Memory B cell (primary cell): ENCODE data around the gene DBNL.
A peak's percentile ranks its signal among the peaks of the same experiment; 100 is the strongest.

ENCODE experiments used
- ATAC-seq: fragments of 150-1000 bp; cut with Tn5 transposase; 2 replicates; pipeline ENCODE4 v1.10.0; 2021; ENCODE audit warnings: low read depth, mild to moderate bottlenecking, moderate library complexity
- DNase-seq, 2 donors: peaks; one replicate each; pipeline ENCODE4 v3.0.0; 2022; ENCODE audit warnings: low spot score in 2 of 2
- H3K27ac Mint-ChIP-seq: one replicate; pipeline ENCODE4 v1.8.0; 2022; ENCODE audit warnings: mild to moderate bottlenecking, moderate library complexity, mixed read lengths
- H3K27me3 Mint-ChIP-seq: one replicate; pipeline ENCODE4 v1.8.0; 2022; ENCODE audit warnings: mixed read lengths
- H3K36me3 Mint-ChIP-seq: one replicate; pipeline ENCODE4 v1.8.0; 2022; ENCODE audit warnings: mild to moderate bottlenecking, mixed read lengths
- H3K4me1 Mint-ChIP-seq: one replicate; pipeline ENCODE4 v1.8.0; 2022; ENCODE audit warnings: mixed read lengths
- H3K4me3 Mint-ChIP-seq: one replicate; pipeline ENCODE4 v1.8.0; 2022; ENCODE audit warnings: mild to moderate bottlenecking, moderate library complexity, mixed read lengths
- H3K9me3 Mint-ChIP-seq: one replicate; pipeline ENCODE4 v1.8.0; 2022; ENCODE audit warnings: mixed read lengths

The DBNL gene

DNA sequence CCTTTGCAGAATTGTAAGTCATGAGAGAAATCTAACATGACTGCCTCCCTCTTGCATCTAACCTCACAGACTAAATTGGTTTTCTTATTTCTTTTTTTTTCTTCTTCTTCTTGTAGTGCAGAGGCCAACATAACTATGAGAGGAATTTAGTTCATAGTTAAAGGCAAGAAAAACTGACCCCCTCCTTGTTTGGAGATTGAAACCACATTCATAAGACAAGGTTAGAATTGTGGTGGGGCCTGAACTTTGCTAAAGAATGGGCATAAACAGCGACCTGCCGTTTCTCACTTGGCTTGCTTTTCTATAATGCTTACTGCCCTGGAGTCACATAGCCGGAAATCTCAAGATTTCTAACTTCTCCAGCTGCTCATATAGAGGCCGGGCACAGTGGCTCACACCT is 40.2 kb downstream of the DBNL start:
- Mint-ChIP-seq H3K36me3 (peaks cover 3% of the 10 kb centered on the region), H3K9me3 (no peaks in the 10 kb centered on the region), H3K27ac (no peak overlapping the region), H3K4me3 (no peak overlapping the region), H3K4me1 (peaks cover 7% of the 10 kb centered on the region), H3K27me3 (no peaks in the 10 kb centered on the region)
- DNase-seq (no peak), ATAC-seq (no peak)

- no peaks in the 10 kb centered on the region for H3K27me3 Mint-ChIP-seq
- H3K4me3 Mint-ChIP-seq: no peak overlapping the region
- H3K9me3 Mint-ChIP-seq: no peaks in the 10 kb centered on the region
- no peak overlapping the region for H3K27ac Mint-ChIP-seq
- ATAC-seq: no peak
- no peak for DNase-seq
- peaks cover 3% of the 10 kb centered on the region for H3K36me3 Mint-ChIP-seq
- peaks cover 7% of the 10 kb centered on the region for H3K4me1 Mint-ChIP-seq
These were observed 41.0 kb downstream of the DBNL start for GRCh38 chr7:44085546-44085945.

GRCh38 chr7:44086627-44087026 is 42.1 kb downstream of the DBNL start:
- H3K27ac Mint-ChIP-seq: no peak overlapping the region
- H3K4me3 Mint-ChIP-seq: no peak overlapping the region
- DNase-seq: no peak
- no peak for ATAC-seq
- H3K4me1 Mint-ChIP-seq: no peaks in the 10 kb centered on the region
- H3K9me3 Mint-ChIP-seq: no peaks in the 10 kb centered on the region
- no peaks in the 10 kb centered on the region for H3K27me3 Mint-ChIP-seq
- no peaks in the 10 kb centered on the region for H3K36me3 Mint-ChIP-seq

- Mint-ChIP-seq H3K27me3 (no peaks in the 10 kb centered on the region), H3K36me3 (no peaks in the 10 kb centered on the region), H3K4me1 (peaks cover under 1% of the 10 kb centered on the region), H3K27ac (no peak overlapping the region), H3K9me3 (no peaks in the 10 kb centered on the region), H3K4me3 (no peak overlapping the region)
- no peak for DNase-seq
- ATAC-seq: no peak
These were observed 43.7 kb downstream of the DBNL start for GRCh38 chr7:44087911-44088838.

DNA sequence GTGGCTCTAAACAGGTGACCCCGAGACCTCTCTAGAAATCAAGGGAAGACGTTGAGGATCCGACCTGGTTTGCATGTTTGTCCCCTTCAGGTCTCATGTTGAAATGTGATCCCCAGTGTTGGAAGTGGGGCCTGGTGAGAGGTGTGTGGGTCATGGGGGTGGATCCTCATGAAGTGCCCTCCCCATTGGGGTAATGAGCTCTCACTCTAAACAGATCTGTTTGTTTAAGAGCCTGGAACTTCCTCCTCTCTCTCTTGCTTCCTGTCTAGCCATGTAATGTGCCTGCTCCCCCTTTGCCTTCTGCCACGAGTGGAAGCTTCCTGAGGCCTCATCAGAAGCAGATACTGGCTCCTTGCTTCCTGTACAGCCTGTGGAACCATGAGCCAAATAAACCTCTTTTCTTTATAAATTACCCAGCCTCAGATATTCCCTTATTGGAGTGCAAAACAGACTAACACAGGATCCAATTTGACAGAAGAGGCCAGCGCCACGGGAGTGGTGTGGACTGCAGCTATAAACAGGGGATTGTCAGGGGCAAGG is 48.7 kb downstream of the DBNL start:
- no peak for ATAC-seq
- no peak overlapping the region for H3K27ac Mint-ChIP-seq

DNA sequence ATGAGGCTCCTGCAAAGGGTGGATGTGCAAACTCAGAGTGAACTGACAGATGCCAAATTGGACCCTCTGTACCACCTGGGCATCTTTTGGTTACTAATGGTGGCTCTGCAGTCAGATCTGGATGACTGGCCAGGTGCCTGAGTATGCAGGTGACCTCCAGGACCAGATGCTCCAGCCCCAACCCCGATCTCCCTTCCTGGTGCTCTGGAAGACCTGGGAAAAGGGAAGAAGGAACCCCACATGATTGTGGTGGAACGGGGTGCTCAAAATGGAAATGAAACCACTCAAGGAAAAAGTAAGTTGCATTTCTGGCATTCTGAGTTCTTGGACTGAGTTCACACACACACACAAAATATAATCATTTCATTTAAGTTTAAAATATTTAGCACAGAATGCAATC is 49.9 kb downstream of the DBNL start:
- DNase-seq (no peak), ATAC-seq (no peak)
- Mint-ChIP-seq H3K36me3 (no peaks in the 10 kb centered on the region), H3K9me3 (no peaks in the 10 kb centered on the region), H3K27me3 (no peaks in the 10 kb centered on the region), H3K27ac (no peak overlapping the region), H3K4me3 (no peak overlapping the region), H3K4me1 (peaks cover 28% of the 10 kb centered on the region)

More for the DNA sequence above, 48.7 kb downstream of the DBNL start:
- Mint-ChIP-seq H3K27me3 (no peaks in the 10 kb centered on the region), H3K4me3 (no peak overlapping the region), H3K36me3 (no peaks in the 10 kb centered on the region), H3K9me3 (no peaks in the 10 kb centered on the region), H3K4me1 (peaks cover 28% of the 10 kb centered on the region)
- DNase-seq: no peak

- no peak for DNase-seq
- peak overlapping the region; percentile 35 for H3K27ac Mint-ChIP-seq
- ATAC-seq: no peak
- H3K4me1 Mint-ChIP-seq: peaks cover 28% of the 10 kb centered on the region
- peak overlapping the region; percentile 12 for H3K4me3 Mint-ChIP-seq
- no peaks in the 10 kb centered on the region for H3K9me3 Mint-ChIP-seq
- H3K27me3 Mint-ChIP-seq: no peaks in the 10 kb centered on the region
- no peaks in the 10 kb centered on the region for H3K36me3 Mint-ChIP-seq
These were observed 50.5 kb downstream of the DBNL start for GRCh38 chr7:44094883-44095592.

DNA sequence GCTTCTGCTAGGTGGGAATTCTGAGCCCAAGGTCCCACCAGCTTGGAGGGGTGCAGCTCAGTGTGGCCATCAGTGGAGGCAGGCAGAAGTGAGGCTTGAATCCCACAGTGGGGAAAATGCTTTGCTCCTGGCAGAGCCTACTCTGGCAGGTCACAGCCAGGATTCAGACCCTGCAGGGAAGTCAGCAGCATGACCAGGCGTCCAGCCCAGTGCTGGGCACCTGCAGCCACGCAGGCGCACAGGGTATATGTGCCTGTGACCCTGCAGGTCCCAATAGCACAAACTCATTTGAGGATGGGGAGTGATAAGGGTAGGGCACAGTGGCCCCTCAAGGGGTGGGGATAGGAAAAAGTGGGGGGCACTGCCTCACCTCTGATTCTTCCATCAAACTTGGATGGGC is 51.3 kb downstream of the DBNL start:
- H3K27ac Mint-ChIP-seq: peak overlapping the region; percentile 35
- no peaks in the 10 kb centered on the region for H3K9me3 Mint-ChIP-seq
- DNase-seq (no peak), ATAC-seq (no peak)
- no peak overlapping the region for H3K4me3 Mint-ChIP-seq
- peaks cover 31% of the 10 kb centered on the region for H3K4me1 Mint-ChIP-seq
- H3K36me3 Mint-ChIP-seq: no peaks in the 10 kb centered on the region
- no peaks in the 10 kb centered on the region for H3K27me3 Mint-ChIP-seq

GRCh38 chr7:44096326-44096881 is 51.9 kb downstream of the DBNL start:
- no peaks in the 10 kb centered on the region for H3K9me3 Mint-ChIP-seq
- peaks cover 31% of the 10 kb centered on the region for H3K4me1 Mint-ChIP-seq
- peak overlapping the region; percentile 8 for H3K4me3 Mint-ChIP-seq
- H3K36me3 Mint-ChIP-seq: no peaks in the 10 kb centered on the region
- DNase-seq (no peak), ATAC-seq (no peak)
- H3K27me3 Mint-ChIP-seq: no peaks in the 10 kb centered on the region
- H3K27ac Mint-ChIP-seq: peak overlapping the region; percentile 79

GRCh38 chr7:44097064-44097932 is 52.8 kb downstream of the DBNL start:
- peak; percentile 46 to 67 for DNase-seq
- Mint-ChIP-seq H3K27ac (peak overlapping the region; percentile 79), H3K36me3 (no peaks in the 10 kb centered on the region), H3K4me1 (peaks cover 32% of the 10 kb centered on the region), H3K9me3 (no peaks in the 10 kb centered on the region), H3K4me3 (peak overlapping the region; percentile 28), H3K27me3 (no peaks in the 10 kb centered on the region)
- ATAC-seq: peak; percentile 96

DNA sequence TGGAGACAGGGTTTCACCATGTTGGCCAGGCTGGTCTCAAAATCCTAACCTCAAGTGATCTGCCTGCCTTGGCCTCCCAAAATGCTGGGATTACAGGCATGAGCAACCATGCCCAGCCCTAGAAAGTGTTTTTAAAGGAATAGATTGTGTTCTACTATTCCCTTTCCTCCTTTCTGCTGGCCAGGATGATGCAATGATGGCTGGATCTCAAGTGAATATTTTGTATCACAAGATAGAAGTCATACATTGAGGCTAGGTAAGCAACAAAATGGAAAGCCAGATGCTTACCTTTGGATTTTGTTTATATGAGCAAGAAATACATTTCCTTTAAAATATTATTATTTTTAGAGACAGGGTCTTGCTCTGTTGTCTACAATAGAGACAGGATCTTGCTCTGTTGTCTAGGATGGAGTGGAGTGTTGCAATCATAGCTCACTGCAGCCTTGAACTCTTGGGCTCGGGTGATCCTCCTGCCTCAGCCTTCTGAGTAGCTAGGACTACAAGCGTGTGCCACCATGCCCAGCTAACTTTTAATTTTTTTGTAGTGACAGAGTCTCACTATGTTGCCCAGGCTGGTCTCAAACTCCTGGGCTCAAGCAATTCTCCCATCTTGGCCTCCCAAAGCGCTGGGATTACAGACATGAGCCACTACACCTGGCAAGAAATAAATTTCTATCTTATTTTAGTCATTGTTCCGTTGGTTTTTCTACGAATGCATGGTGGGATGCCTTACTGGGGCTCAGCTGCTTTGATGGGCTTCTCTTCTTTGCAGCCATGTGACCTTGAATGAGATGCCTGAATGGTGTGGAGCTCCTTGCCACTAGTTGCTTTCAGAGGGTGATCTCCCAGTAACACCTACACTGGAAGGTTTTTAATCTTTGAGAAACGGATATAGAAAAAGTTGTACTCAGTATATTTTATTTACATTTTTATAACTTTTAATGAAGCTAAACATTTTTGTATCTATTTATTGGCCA is 53.9 kb downstream of the DBNL start:
- H3K27me3 Mint-ChIP-seq: no peaks in the 10 kb centered on the region
- no peaks in the 10 kb centered on the region for H3K9me3 Mint-ChIP-seq
- DNase-seq: no peak
- peaks cover 30% of the 10 kb centered on the region for H3K4me1 Mint-ChIP-seq
- H3K4me3 Mint-ChIP-seq: no peak overlapping the region
- no peaks in the 10 kb centered on the region for H3K36me3 Mint-ChIP-seq
- H3K27ac Mint-ChIP-seq: peak overlapping the region; percentile 79
- ATAC-seq: no peak

GRCh38 chr7:44099669-44100068 is 55.2 kb downstream of the DBNL start:
- ATAC-seq: no peak
- no peaks in the 10 kb centered on the region for H3K36me3 Mint-ChIP-seq
- no peaks in the 10 kb centered on the region for H3K9me3 Mint-ChIP-seq
- no peak overlapping the region for H3K27ac Mint-ChIP-seq
- DNase-seq: no peak
- H3K4me1 Mint-ChIP-seq: peaks cover 25% of the 10 kb centered on the region
- H3K4me3 Mint-ChIP-seq: no peak overlapping the region
- H3K27me3 Mint-ChIP-seq: no peaks in the 10 kb centered on the region
